Left ventricle myocardium inferior (tissue), 1 donor: ENCODE measurements around the gene SLC7A9. TPM values are rescaled to one million over a fixed set of nuclear protein-coding genes. Genes with fewer than 3 reads are reported as not detected.

Source experiments
- DNase-seq: peaks from one replicate; pipeline ENCODE4 v3.0.0-alpha.2; 2020
- H3K27ac ChIP-seq: fragments of 200-600 bp; replicated peaks from 2 replicates; pipeline ENCODE4 v1.8.0; 2021
- H3K27me3 ChIP-seq: fragments of 200-600 bp; 2 replicates; pipeline ENCODE4 v1.8.0; 2021; ENCODE audit warnings: low read depth
- H3K36me3 ChIP-seq: fragments of 200-600 bp; 2 replicates; pipeline ENCODE4 v1.8.0; 2021
- H3K4me1 ChIP-seq: fragments of 200-600 bp; 2 replicates; pipeline ENCODE4 v1.8.0; 2021
- H3K4me3 ChIP-seq: fragments of 200-600 bp; 2 replicates; pipeline ENCODE4 v1.8.0; 2021; ENCODE audit warnings: mild to moderate bottlenecking, moderate library complexity
- H3K9me3 ChIP-seq: fragments of 200-600 bp; replicated peaks from 2 replicates; pipeline ENCODE4 v1.8.0; 2021
- CTCF ChIP-seq: fragments of 200-600 bp; IDR thresholded peaks from 2 replicates; pipeline ENCODE4 v1.8.0; 2021; ENCODE audit warnings: antibody characterized with exemption, mild to moderate bottlenecking, borderline replicate concordance
- intact Hi-C: fragments of 100-400 bp; cut with micrococcal nuclease; formaldehyde crosslinking; loops from one replicate; pipeline ENCODE4 v1.11.0; 2022
- total RNA-seq: library from RNA; stranded (reverse); fragmentation: NEBNext Ultra II Directional; extraction: Animal tissue kit (Norgen Biotek cat#: 25700); gene quantifications from one replicate; pipeline ENCODE4 v1.2.1, GENCODE V29; 2021
- donor health status: DM: no; HTN: yes; CAD: no; lungs with severe emphysema.

Gene SLC7A9
- total RNA-seq, 1 donor from 2014 or later = not detected

GRCh38 chr19:32811151-32811550 is 58.4 kb downstream of the SLC7A9 start:
- intact Hi-C loops = no loop called here
- Histone ChIP-seq H3K36me3 (no peaks in the 10 kb centered on the region), H3K9me3 (no peaks in the 10 kb centered on the region), H3K27ac (no peak overlapping the region), H3K4me1 (no peaks in the 10 kb centered on the region), H3K4me3 (no peak overlapping the region), H3K27me3 (peaks cover 82% of the 10 kb centered on the region)
- TF ChIP-seq CTCF = no peak
- no peak for DNase-seq

GRCh38 chr19:32810452-32810851 is 59.1 kb downstream of the SLC7A9 start:
- Histone ChIP-seq H3K36me3 (no peaks in the 10 kb centered on the region), H3K4me1 (no peaks in the 10 kb centered on the region), H3K9me3 (no peaks in the 10 kb centered on the region), H3K27me3 (peaks cover 81% of the 10 kb centered on the region), H3K4me3 (no peak overlapping the region), H3K27ac (no peak overlapping the region)
- intact Hi-C loops = no loop called here
- no peak for DNase-seq
- TF ChIP-seq CTCF = no peak

GRCh38 chr19:32809754-32810153 is 59.8 kb downstream of the SLC7A9 start:
- Histone ChIP-seq H3K36me3 (no peaks in the 10 kb centered on the region), H3K4me1 (no peaks in the 10 kb centered on the region), H3K9me3 (no peaks in the 10 kb centered on the region), H3K4me3 (no peak overlapping the region), H3K27ac (no peak overlapping the region), H3K27me3 (peaks cover 84% of the 10 kb centered on the region)
- TF ChIP-seq CTCF = no peak
- intact Hi-C loops = no loop called here
- no peak for DNase-seq

DNA sequence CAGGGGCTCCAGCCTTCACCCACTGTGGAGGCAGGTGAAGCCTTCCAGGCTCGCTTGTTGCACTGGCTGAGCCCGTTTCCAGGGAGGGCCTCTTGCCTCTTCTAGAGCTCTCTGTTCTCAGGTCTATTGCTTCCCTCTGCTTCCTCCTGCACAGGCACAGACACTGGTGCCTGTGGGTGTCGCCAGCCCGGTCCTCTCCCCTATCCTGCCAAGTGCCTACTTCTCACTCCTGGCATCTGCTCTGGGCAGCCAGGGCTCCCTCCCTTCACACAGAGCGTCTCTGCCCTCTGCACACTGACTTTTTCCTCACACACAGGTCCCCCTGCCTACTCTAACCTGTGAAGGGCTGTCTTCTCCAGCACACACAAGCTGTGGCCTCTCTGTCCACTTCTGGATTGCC is 60.3 kb downstream of the SLC7A9 start:
- no peak overlapping the region for H3K27ac ChIP-seq
- no peaks in the 10 kb centered on the region for H3K4me1 ChIP-seq
- no peaks in the 10 kb centered on the region for H3K36me3 ChIP-seq
- DNase-seq = no peak
- peaks cover 83% of the 10 kb centered on the region for H3K27me3 ChIP-seq
- intact Hi-C loops = no loop called here
- H3K9me3 ChIP-seq = no peaks in the 10 kb centered on the region
- H3K4me3 ChIP-seq = no peak overlapping the region
- no peak for TF ChIP-seq CTCF

GRCh38 chr19:32808236-32808635 is 61.3 kb downstream of the SLC7A9 start:
- Histone ChIP-seq H3K4me1 (no peaks in the 10 kb centered on the region), H3K27me3 (peaks cover 83% of the 10 kb centered on the region), H3K9me3 (no peaks in the 10 kb centered on the region), H3K4me3 (no peak overlapping the region), H3K36me3 (no peaks in the 10 kb centered on the region), H3K27ac (no peak overlapping the region)
- DNase-seq = no peak
- intact Hi-C loops = no loop called here
- no peak for TF ChIP-seq CTCF

GRCh38 chr19:32802840-32803239 is 66.7 kb downstream of the SLC7A9 start:
- Histone ChIP-seq H3K36me3 (no peaks in the 10 kb centered on the region), H3K4me3 (no peak overlapping the region), H3K9me3 (no peaks in the 10 kb centered on the region), H3K27ac (no peak overlapping the region), H3K4me1 (no peaks in the 10 kb centered on the region), H3K27me3 (peaks cover 48% of the 10 kb centered on the region)
- DNase-seq = no peak
- TF ChIP-seq CTCF = no peak
- intact Hi-C loops = no loop called here
